GM21526 (cell line): Measurements from ENCODE around the gene TRIM54.
"Not testable (repeated sequence)": the region's sequence is repeated elsewhere in the genome, so short reads cannot be mapped to it uniquely, and the experiment has no call there.

Experiments
- ATAC-seq: cut with Tn5 transposase; IDR thresholded peaks from one replicate; pipeline ENCODE4 v1.9.1; 2021; ENCODE audit warnings: moderate library complexity; ENCODE audit not compliant: unreplicated experiment, low FRiP score

The TRIM54 gene

GRCh38 chr2:27255660-27256059 lies 26.6 kb upstream of the TRIM54 start:
- no peak for ATAC-seq

- ATAC-seq, result no peak
Observed at GRCh38 chr2:27256855-27257454, 25.3 kb upstream of the TRIM54 start.

GRCh38 chr2:27258051-27258450 lies 24.2 kb upstream of the TRIM54 start:
- ATAC-seq, result no peak

- no peak for ATAC-seq
Observed at GRCh38 chr2:27261241-27261925, 20.8 kb upstream of the TRIM54 start.

GRCh38 chr2:27261926-27262298 lies 20.3 kb upstream of the TRIM54 start:
- ATAC-seq, result no peak

GRCh38 chr2:27262379-27263286 lies 19.6 kb upstream of the TRIM54 start, which contains the start of gene SLC30A3:
Gene SLC30A3 (minus strand): TSS chr2:27263047. CDS start chr2:27262906, 141 bp downstream.
- no peak for ATAC-seq

- no peak for ATAC-seq
Observed at GRCh38 chr2:27263287-27264252, 18.7 kb upstream of the TRIM54 start.

GRCh38 chr2:27264253-27264752 lies 17.9 kb upstream of the TRIM54 start:
- no peak for ATAC-seq

GRCh38 chr2:27264753-27265535 lies 17.3 kb upstream of the TRIM54 start:
- no peak for ATAC-seq

- ATAC-seq, result no peak
Observed at GRCh38 chr2:27265536-27265870, 16.7 kb upstream of the TRIM54 start.

- ATAC-seq, result not testable (repeated sequence)
Observed at GRCh38 chr2:27268296-27268695, 13.9 kb upstream of the TRIM54 start.

GRCh38 chr2:27270131-27270530 lies 12.1 kb upstream of the TRIM54 start:
- no peak for ATAC-seq

GRCh38 chr2:27270670-27271069 lies 11.6 kb upstream of the TRIM54 start:
- no peak for ATAC-seq

- ATAC-seq, result no peak
Observed at GRCh38 chr2:27271631-27272340, 10.4 kb upstream of the TRIM54 start.

- not testable (repeated sequence) for ATAC-seq
Observed at GRCh38 chr2:27272537-27273522, 9.4 kb upstream of the TRIM54 start.

- ATAC-seq, result no peak
Observed at GRCh38 chr2:27275211-27276150, 6.7 kb upstream of the TRIM54 start, which contains the start of gene DNAJC5G. Gene DNAJC5G (plus strand): TSS chr2:27275433. CDS start chr2:27276729, 1,296 bp downstream.
